ENCODE results near the gene CMTR1.

DNA sequence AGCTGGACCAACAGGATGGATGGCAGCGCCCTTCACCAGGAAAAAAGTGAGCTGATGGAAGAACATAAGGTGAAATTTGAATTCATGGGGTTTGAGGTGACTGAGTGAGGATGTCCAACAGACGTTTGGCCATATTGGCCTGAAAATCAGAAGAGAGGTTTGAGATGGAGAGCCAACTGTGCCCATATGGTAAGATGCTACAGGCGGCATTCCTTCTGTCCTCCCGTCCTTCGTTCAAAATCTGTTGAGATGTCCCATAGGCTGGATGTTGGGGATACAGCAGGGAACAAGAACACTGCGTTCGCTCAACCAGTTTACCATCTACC, 468 bp upstream of the CMTR1 start:
- TF ChIP-seq POLR2A (IDR thresholded peaks at IDR 0.05): no peak
- TF ChIP-seq, protein P1, sequence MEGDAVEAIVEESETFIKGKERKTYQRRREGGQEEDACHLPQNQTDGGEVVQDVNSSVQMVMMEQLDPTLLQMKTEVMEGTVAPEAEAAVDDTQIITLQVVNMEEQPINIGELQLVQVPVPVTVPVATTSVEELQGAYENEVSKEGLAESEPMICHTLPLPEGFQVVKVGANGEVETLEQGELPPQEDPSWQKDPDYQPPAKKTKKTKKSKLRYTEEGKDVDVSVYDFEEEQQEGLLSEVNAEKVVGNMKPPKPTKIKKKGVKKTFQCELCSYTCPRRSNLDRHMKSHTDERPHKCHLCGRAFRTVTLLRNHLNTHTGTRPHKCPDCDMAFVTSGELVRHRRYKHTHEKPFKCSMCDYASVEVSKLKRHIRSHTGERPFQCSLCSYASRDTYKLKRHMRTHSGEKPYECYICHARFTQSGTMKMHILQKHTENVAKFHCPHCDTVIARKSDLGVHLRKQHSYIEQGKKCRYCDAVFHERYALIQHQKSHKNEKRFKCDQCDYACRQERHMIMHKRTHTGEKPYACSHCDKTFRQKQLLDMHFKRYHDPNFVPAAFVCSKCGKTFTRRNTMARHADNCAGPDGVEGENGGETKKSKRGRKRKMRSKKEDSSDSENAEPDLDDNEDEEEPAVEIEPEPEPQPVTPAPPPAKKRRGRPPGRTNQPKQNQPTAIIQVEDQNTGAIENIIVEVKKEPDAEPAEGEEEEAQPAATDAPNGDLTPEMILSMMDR (IDR thresholded peaks at IDR 0.05): no peak
- TF ChIP-seq EP300 (IDR thresholded peaks at IDR 0.05): no peak
- TF ChIP-seq POLR2AphosphoS5 (IDR thresholded peaks at IDR 0.05): no peak
